Calu3 (cell line): Measurements from ENCODE around the gene EXD2. TPM values are rescaled to one million over a fixed set of nuclear protein-coding genes. Genes with fewer than 3 reads are reported as not detected.
A peak's percentile ranks its signal among the peaks of the same experiment; 100 is the strongest.

Experiments used
- BruUV-seq: library from RNA; stranded (reverse); fragments of 400-500 nt; replicated peaks from 2 replicates; lab custom pipeline; 2021; lab: Mats Ljungman, UMichigan
- CTCF ChIA-PET: fragments of 300-600 bp; sonication (Branson Sonifier 250); formaldehyde crosslinking; loops from one replicate; lab custom pipeline; 2022; ENCODE audit warnings: antibody characterized with exemption; lab: Charles Lee
- DNase-seq: peaks from one replicate; pipeline ENCODE4 v3.0.0; 2022
- H3K27ac Mint-ChIP-seq: one replicate; pipeline ENCODE4 v1.8.0; 2022; ENCODE audit warnings: mixed read lengths; ENCODE audit not compliant: unreplicated experiment
- H3K27me3 Mint-ChIP-seq: one replicate; pipeline ENCODE4 v1.8.0; 2022; ENCODE audit warnings: mixed read lengths; ENCODE audit not compliant: unreplicated experiment
- H3K36me3 Mint-ChIP-seq: one replicate; pipeline ENCODE4 v1.8.0; 2022; ENCODE audit warnings: mild to moderate bottlenecking, moderate library complexity, mixed read lengths; ENCODE audit not compliant: insufficient read depth, unreplicated experiment
- H3K4me1 Mint-ChIP-seq: one replicate; pipeline ENCODE4 v1.8.0; 2022; ENCODE audit warnings: mild to moderate bottlenecking, low read depth, mixed read lengths; ENCODE audit not compliant: unreplicated experiment
- H3K4me3 Mint-ChIP-seq: one replicate; pipeline ENCODE4 v1.8.0; 2022; ENCODE audit warnings: mild to moderate bottlenecking, low read depth, moderate library complexity, mixed read lengths; ENCODE audit not compliant: unreplicated experiment
- H3K9me3 Mint-ChIP-seq: one replicate; pipeline ENCODE4 v1.8.0; 2022; ENCODE audit warnings: low read depth, mixed read lengths; ENCODE audit not compliant: unreplicated experiment
- intact Hi-C: fragments of 100-400 bp; cut with micrococcal nuclease; formaldehyde crosslinking; loops from one replicate; pipeline ENCODE4 v1.10.0; 2022; ENCODE audit not compliant: unreplicated experiment
- total RNA-seq: library from RNA; stranded (reverse); gene quantifications from 2 replicates; pipeline ENCODE4 v1.2.3, GENCODE V29; 2022
- TF ChIP-seq, protein P1 (sequence below): fragments of 200-600 bp; IDR thresholded peaks from one replicate; pipeline ENCODE4 v1.8.0; 2022; ENCODE audit warnings: antibody characterized with exemption; ENCODE audit not compliant: unreplicated experiment

EXD2 gene
- total RNA-seq, 1 experiment from 2014 or later, result 13.1 TPM

DNA sequence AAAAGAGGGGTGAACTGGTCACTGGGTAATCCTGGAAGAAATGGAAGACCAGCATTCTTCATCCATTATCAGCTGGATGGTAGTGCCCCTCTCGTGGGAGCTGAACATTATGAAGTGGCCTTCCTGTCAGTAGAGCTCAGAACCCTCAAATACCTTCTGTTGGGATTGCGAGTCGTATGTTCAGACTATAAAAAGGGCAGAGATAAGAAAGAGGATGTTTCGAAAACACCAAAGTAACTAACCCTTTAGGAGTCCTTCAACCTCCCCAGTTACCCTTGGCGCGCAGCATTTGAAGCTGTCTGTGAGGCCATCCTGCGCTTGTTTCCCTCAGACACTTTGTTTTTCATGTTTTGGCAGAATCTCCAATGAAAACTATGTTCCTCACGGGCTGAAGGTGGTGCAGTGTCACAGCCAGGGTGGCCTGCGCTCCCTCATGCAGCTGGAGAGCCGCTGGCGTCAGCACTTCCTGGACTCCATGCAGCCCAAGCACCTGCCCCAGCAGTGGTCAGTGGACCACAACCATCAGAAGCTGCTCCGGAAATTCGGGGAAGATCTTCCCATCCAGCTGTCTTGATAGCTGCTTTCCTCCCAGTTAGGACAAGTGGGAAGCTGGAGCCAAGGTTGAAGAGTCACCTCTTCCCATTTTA, 49.4 kb downstream of the EXD2 start:
- BruUV-seq, result no TSS peak
- H3K27me3 Mint-ChIP-seq, result no peaks in the 10 kb centered on the region
- H3K4me1 Mint-ChIP-seq, result peaks cover 9% of the 10 kb centered on the region
- H3K4me3 Mint-ChIP-seq, result no peak overlapping the region
- no peak overlapping the region for H3K27ac Mint-ChIP-seq
- CTCF ChIA-PET, result no interaction called here
- H3K36me3 Mint-ChIP-seq, result peaks cover 4% of the 10 kb centered on the region
- intact Hi-C loops, result loop anchor here (5.0 kb wide), 2 partner anchors 102 to 237 kb away; no protein-coding TSS in a partner anchor
- TF ChIP-seq, protein P1, sequence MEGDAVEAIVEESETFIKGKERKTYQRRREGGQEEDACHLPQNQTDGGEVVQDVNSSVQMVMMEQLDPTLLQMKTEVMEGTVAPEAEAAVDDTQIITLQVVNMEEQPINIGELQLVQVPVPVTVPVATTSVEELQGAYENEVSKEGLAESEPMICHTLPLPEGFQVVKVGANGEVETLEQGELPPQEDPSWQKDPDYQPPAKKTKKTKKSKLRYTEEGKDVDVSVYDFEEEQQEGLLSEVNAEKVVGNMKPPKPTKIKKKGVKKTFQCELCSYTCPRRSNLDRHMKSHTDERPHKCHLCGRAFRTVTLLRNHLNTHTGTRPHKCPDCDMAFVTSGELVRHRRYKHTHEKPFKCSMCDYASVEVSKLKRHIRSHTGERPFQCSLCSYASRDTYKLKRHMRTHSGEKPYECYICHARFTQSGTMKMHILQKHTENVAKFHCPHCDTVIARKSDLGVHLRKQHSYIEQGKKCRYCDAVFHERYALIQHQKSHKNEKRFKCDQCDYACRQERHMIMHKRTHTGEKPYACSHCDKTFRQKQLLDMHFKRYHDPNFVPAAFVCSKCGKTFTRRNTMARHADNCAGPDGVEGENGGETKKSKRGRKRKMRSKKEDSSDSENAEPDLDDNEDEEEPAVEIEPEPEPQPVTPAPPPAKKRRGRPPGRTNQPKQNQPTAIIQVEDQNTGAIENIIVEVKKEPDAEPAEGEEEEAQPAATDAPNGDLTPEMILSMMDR, result no peak
- no peaks in the 10 kb centered on the region for H3K9me3 Mint-ChIP-seq
- DNase-seq, result no peak

GRCh38 chr14:69241577-69241976, 50.3 kb downstream of the EXD2 start:
- Mint-ChIP-seq H3K4me1 (peaks cover 9% of the 10 kb centered on the region), H3K27ac (no peak overlapping the region), H3K9me3 (no peaks in the 10 kb centered on the region), H3K27me3 (no peaks in the 10 kb centered on the region), H3K4me3 (no peak overlapping the region), H3K36me3 (peaks cover 4% of the 10 kb centered on the region)
- DNase-seq, result no peak
- intact Hi-C loops, result loop anchor here (5.0 kb wide), 2 partner anchors 101 to 236 kb away; no protein-coding TSS in a partner anchor
- CTCF ChIA-PET, result interaction anchor here (2.2 kb wide), 1 partner anchor 218 kb away, joined by 22 read pairs; no protein-coding TSS in a partner anchor
- BruUV-seq, result no TSS peak
- TF ChIP-seq, protein P1, result no peak

- Mint-ChIP-seq H3K36me3 (peaks cover 4% of the 10 kb centered on the region), H3K9me3 (no peaks in the 10 kb centered on the region), H3K4me3 (no peak overlapping the region), H3K27me3 (no peaks in the 10 kb centered on the region), H3K4me1 (peaks cover 9% of the 10 kb centered on the region), H3K27ac (no peak overlapping the region)
- intact Hi-C loops, result loop anchor here (1.0 to 5.0 kb wide), 4 partner anchors 100 to 332 kb away; partner anchors contain the start of gene CCDC177
- no TSS peak for BruUV-seq
- TF ChIP-seq, protein P1, result peak; percentile 52
- CTCF ChIA-PET, result interaction anchor here (0.7 to 2.2 kb wide), 5 partner anchors 113 to 333 kb away, joined by 3 to 22 read pairs (median 5); no protein-coding TSS in a partner anchor
- DNase-seq, result peak; percentile 61
These were observed 51.3 kb downstream of the EXD2 start for GRCh38 chr14:69242311-69243224.

- Mint-ChIP-seq H3K36me3 (peaks cover 4% of the 10 kb centered on the region), H3K9me3 (no peaks in the 10 kb centered on the region), H3K4me3 (no peak overlapping the region), H3K4me1 (peaks cover 9% of the 10 kb centered on the region), H3K27me3 (no peaks in the 10 kb centered on the region), H3K27ac (no peak overlapping the region)
- CTCF ChIA-PET, result no interaction called here
- intact Hi-C loops, result loop anchor here (5.0 kb wide), 3 partner anchors 97 to 232 kb away; partner anchors contain the start of genes ERH and SLC39A9
- BruUV-seq, result no TSS peak
- DNase-seq, result no peak
- TF ChIP-seq, protein P1, result no peak
These were observed 53.6 kb downstream of the EXD2 start for GRCh38 chr14:69244946-69245345.
